Keratinocyte (primary cell): ENCODE data around the gene CENPT. TPM values are rescaled to one million over a fixed set of nuclear protein-coding genes. Genes with fewer than 3 reads are reported as not detected.
A peak's percentile ranks its signal among the peaks of the same experiment; 100 is the strongest.

Experiments used
- DNase-seq: peaks from one replicate; pipeline ENCODE4 v3.0.0-alpha.2; 2011; ENCODE audit warnings: low read depth, missing footprints, low spot score
- FAIRE-seq: peaks from 2 replicates; lab custom pipeline; 2011; peaks lifted over from hg19 to GRCh38; lab: Jason Lieb, UNC
- H2AFZ ChIP-seq: 2 replicates; pipeline ENCODE4 v1.6.0; 2012; ENCODE audit warnings: low read length, control low read depth, inconsistent platforms; ENCODE audit not compliant: control insufficient read depth
- H3K27ac ChIP-seq: 2 replicates; pipeline ENCODE4 v1.5.1; 2011; ENCODE audit warnings: low read length; ENCODE audit not compliant: control insufficient read depth, insufficient read depth
- H3K27me3 ChIP-seq: 3 replicates; pipeline ENCODE4 v1.6.0; 2011; ENCODE audit warnings: low read length; ENCODE audit not compliant: control insufficient read depth, insufficient read depth; ENCODE audit errors: extremely low read depth
- H3K36me3 ChIP-seq, 2 experiments: 2 replicates in 1 of 2; 3 replicates in 1 of 2; pipeline ENCODE4 v1.5.1; 2011; ENCODE audit warnings: low read length in 2 of 2, mild to moderate bottlenecking in 1 of 2; ENCODE audit not compliant: control insufficient read depth in 2 of 2, insufficient read depth in 2 of 2; ENCODE audit errors: extremely low read depth in 1 of 2
- H3K4me1 ChIP-seq: 3 replicates; pipeline ENCODE4 v1.5.1; 2011; ENCODE audit warnings: low read length; ENCODE audit not compliant: control insufficient read depth, insufficient read depth; ENCODE audit errors: extremely low read depth
- H3K4me2 ChIP-seq: 3 replicates; pipeline ENCODE4 v1.6.0; 2011; ENCODE audit warnings: low read depth, low read length; ENCODE audit not compliant: control insufficient read depth, insufficient read depth; ENCODE audit errors: extremely low read depth
- H3K4me3 ChIP-seq, 3 experiments: fragments of 200-600 bp in 1 of 3; sonication (generic) in 1 of 3; 2 replicates in 2 of 3; 3 replicates in 1 of 3; pipeline ENCODE4 v1.5.1; 2011 to 2016; ENCODE audit warnings: low read length in 3 of 3, mild to moderate bottlenecking in 3 of 3, control low read depth in 2 of 3, inconsistent platforms in 1 of 3, low read depth in 1 of 3, mixed read lengths in 1 of 3, mixed run types in 1 of 3, moderate library complexity in 1 of 3; ENCODE audit not compliant: control insufficient read depth in 2 of 3, insufficient read depth in 2 of 3; ENCODE audit errors: extremely low read depth in 1 of 3
- H3K79me2 ChIP-seq: 2 replicates; pipeline ENCODE4 v1.6.0; 2012; ENCODE audit warnings: low read length; ENCODE audit not compliant: control insufficient read depth, insufficient read depth
- H3K9ac ChIP-seq: 3 replicates; pipeline ENCODE4 v1.6.0; 2011; ENCODE audit warnings: low read length; ENCODE audit not compliant: control insufficient read depth, insufficient read depth; ENCODE audit errors: extremely low read depth
- H3K9me1 ChIP-seq: 3 replicates; pipeline ENCODE4 v1.6.0; 2011; ENCODE audit warnings: low read length; ENCODE audit not compliant: control insufficient read depth, insufficient read depth; ENCODE audit errors: extremely low read depth
- H3K9me3 ChIP-seq: 2 replicates; pipeline ENCODE4 v1.5.1; 2012; ENCODE audit warnings: low read depth, low read length; ENCODE audit not compliant: control insufficient read depth
- H4K20me1 ChIP-seq: 3 replicates; pipeline ENCODE4 v1.6.0; 2011; ENCODE audit warnings: low read length; ENCODE audit not compliant: control insufficient read depth, insufficient read depth; ENCODE audit errors: extremely low read depth
- CTCF ChIP-seq, 3 experiments: IDR thresholded peaks in 1 of 3; conservative IDR thresholded peaks in 1 of 3; optimal IDR thresholded peaks in 1 of 3; 2 replicates in 2 of 3; 3 replicates in 1 of 3; pipeline versions ENCODE3 to v1.5.1; 2011; ENCODE audit warnings: low read length in 3 of 3, mild to moderate bottlenecking in 3 of 3, moderate library complexity in 2 of 3, control low read depth in 1 of 3, inconsistent platforms in 1 of 3; ENCODE audit not compliant: insufficient read depth in 2 of 3; ENCODE audit errors: extremely low read depth in 1 of 3
- EZH2 ChIP-seq: IDR thresholded peaks from one replicate; pipeline ENCODE4 v1.6.1; 2012; ENCODE audit warnings: inconsistent platforms, mild to moderate bottlenecking, low read length, moderate library complexity
- dilution Hi-C: fragments of 300-500 bp; cut with MboI; formaldehyde crosslinking; loops from one replicate; pipeline ENCODE4 v1.7.0; 2020; ENCODE audit warnings: low sequenced_read_pairs; ENCODE audit not compliant: extremely low pct_ligation_motif_present
- polyA plus RNA-seq, 5 experiments: library from polyadenylated mRNA; depleted of rRNA in 3 of 5; stranded (reverse) in 3 of 5; stranded (forward) in 1 of 5; unstranded in 1 of 5; fragments of >200 nt; gene quantifications; 1 replicate in 1 of 5; 2 replicates in 3 of 5; 3 replicates in 1 of 5; pipeline versions ENCODE4 v1.2.1 to v1.2.3, GENCODE V29; 2011 to 2012; ENCODE audit warnings: missing spikeins in 2 of 5, low read depth in 1 of 5, low replicate concordance in 1 of 5

CENPT gene
- polyA plus RNA-seq, 1 donor (not counting 4 experiments of a cell fraction or from before 2014, with no cell fraction given), result 30.1 TPM

- TF ChIP-seq EZH2 (no peak), CTCF (optimal IDR thresholded peaks at IDR 0.05 in 1 of 3, IDR thresholded peaks at IDR 0.05 in 1 of 3, conservative IDR thresholded peaks at IDR 0.05 in 1 of 3; ENCODE audit: extremely low read depth in 1 of 3, insufficient read depth in 2 of 3, low read length in 3 of 3) (no peak)
- Histone ChIP-seq H3K27ac (peak overlapping the region; percentile 97), H2AFZ (peak overlapping the region; percentile 82), H3K4me1 (peaks cover 53% of the 10 kb centered on the region), H3K9ac (peak overlapping the region; percentile 100), H3K9me1 (peaks cover 6% of the 10 kb centered on the region), H3K27me3 (no peaks in the 10 kb centered on the region), H3K36me3 (peaks cover 6 to 8% of the 10 kb centered on the region in 2 experiments), H3K79me2 (peaks cover 62% of the 10 kb centered on the region), H3K4me2 (peak overlapping the region; percentile 88), H4K20me1 (peaks cover 2% of the 10 kb centered on the region), H3K9me3 (no peaks in the 10 kb centered on the region), H3K4me3 (peak overlapping the region; percentile 92 to 97 (median 97))
- dilution Hi-C loops, result no loop called here
- FAIRE-seq, result no peak
- no peak for DNase-seq
These were observed 1.5 kb downstream of the CENPT start for GRCh38 chr16:67846063-67846319.

DNA sequence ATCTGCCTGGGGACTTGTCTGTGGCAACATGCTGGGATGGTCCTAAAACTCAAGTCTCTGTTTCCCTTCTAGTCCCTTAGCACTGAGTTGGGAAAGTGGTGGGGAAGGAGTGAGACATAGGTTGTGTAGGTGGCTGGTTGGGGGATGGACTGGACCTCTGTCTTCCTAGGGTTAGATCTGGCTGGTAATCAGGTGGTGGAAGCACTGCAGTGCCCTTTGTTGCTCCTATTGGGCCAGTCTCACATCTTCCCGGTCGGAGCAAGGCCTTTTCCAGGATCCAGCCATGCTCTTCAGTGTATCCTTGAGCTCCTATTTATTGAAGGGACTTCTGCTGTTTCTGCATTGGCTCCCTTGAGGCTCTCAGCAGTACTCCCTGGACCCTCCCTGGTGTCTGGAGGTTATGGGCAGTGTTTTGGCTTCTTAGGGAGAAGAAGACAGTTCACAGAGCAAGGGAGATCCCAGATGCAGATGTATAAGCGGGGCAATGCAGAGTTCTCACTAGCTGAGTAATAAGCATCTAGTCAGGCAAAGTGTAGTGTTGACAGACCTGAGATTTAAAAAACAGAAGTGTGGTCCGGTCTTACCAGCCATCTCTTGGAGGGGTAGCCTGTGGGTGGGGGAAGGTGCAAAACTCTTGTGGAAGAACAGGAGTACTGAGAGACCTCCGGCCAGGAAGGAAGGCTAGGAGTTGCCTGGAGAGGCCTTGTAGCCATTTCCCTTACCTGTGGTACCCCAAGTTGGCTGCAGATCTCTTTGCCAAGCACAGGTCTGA is 2.0 kb downstream of the CENPT start:
- Histone ChIP-seq H3K9me1 (peaks cover 4% of the 10 kb centered on the region), H3K9ac (peak overlapping the region; percentile 100), H3K4me3 (peak overlapping the region; percentile 92 to 97 (median 97)), H3K27ac (peak overlapping the region; percentile 97), H3K36me3 (peaks cover 6 to 8% of the 10 kb centered on the region in 2 experiments), H3K27me3 (no peaks in the 10 kb centered on the region), H3K4me2 (peak overlapping the region; percentile 88), H2AFZ (no peak overlapping the region), H3K79me2 (peaks cover 57% of the 10 kb centered on the region), H3K4me1 (peaks cover 53% of the 10 kb centered on the region), H3K9me3 (no peaks in the 10 kb centered on the region), H4K20me1 (peaks cover 2% of the 10 kb centered on the region)
- dilution Hi-C loops, result no loop called here
- FAIRE-seq, result no peak
- no peak for DNase-seq
- TF ChIP-seq EZH2 (no peak), CTCF (optimal IDR thresholded peaks at IDR 0.05 in 1 of 3, IDR thresholded peaks at IDR 0.05 in 1 of 3, conservative IDR thresholded peaks at IDR 0.05 in 1 of 3; ENCODE audit: extremely low read depth in 1 of 3, insufficient read depth in 2 of 3, low read length in 3 of 3) (no peak)
